K562 (cell line): ENCODE results near the gene GORASP1. TPM values are rescaled to one million over a fixed set of nuclear protein-coding genes. Genes with fewer than 3 reads are reported as not detected.

Experiments used
- BHLHE40 ChIP-seq: IDR thresholded peaks from 2 replicates; pipeline ENCODE4 v1.6.1; 2011; ENCODE audit warnings: low read length, improper control_type of control experiment
- CUX1 ChIP-seq: fragments of 200-800 bp; sonication (Bioruptor generic); IDR thresholded peaks from 2 replicates; pipeline ENCODE4 v1.6.1; 2016; ENCODE audit warnings: missing genetic modification characterization, missing compliant biosample characterization
- DNMT1 ChIP-seq: fragments of 450-650 bp; IDR thresholded peaks from 2 replicates; pipeline ENCODE4 v1.6.1; 2016; ENCODE audit warnings: antibody characterized with exemption, mild to moderate bottlenecking
- FOSL1 ChIP-seq: fragments of 200-800 bp; sonication (Bioruptor generic); conservative IDR thresholded peaks from 2 replicates; pipeline ENCODE4 v1.6.1; 2016; ENCODE audit warnings: missing genetic modification characterization, missing compliant biosample characterization
- HNRNPH1 ChIP-seq: fragments of 200-400 bp; formaldehyde crosslinking; optimal IDR thresholded peaks from 2 replicates; pipeline ENCODE3; 2017; ENCODE audit warnings: low read depth, mild to moderate bottlenecking, low read length, moderate library complexity
- IFI16 ChIP-seq: fragments of 250-450 bp; sonication (Bioruptor Pico); IDR thresholded peaks from 2 replicates; pipeline ENCODE4 v2.1.2; 2022; ENCODE audit warnings: mild to moderate bottlenecking, inconsistent platforms
- NFE2L1 ChIP-seq: fragments of 450-650 bp; IDR thresholded peaks from 2 replicates; pipeline ENCODE4 v1.6.1; 2016; ENCODE audit warnings: missing genetic modification characterization, low read depth, mild to moderate bottlenecking, missing compliant biosample characterization, moderate library complexity, borderline replicate concordance
- RAD21 ChIP-seq, 2 experiments: fragments of 250-450 bp in 1 of 2; fragments of 450-650 bp in 1 of 2; sonication (Bioruptor Pico) in 1 of 2; formaldehyde crosslinking in 1 of 2; IDR thresholded peaks in 1 of 2; conservative IDR thresholded peaks in 1 of 2; 2 replicates each; pipeline versions ENCODE4 v1.4.0 to v1.8.0; 2020 to 2022; ENCODE audit warnings: mild to moderate bottlenecking in 2 of 2, moderate library complexity in 1 of 2
- RBFOX2 ChIP-seq: fragments of 200-400 bp; formaldehyde crosslinking; IDR thresholded peaks from 2 replicates; pipeline ENCODE4 v1.6.1; 2017; ENCODE audit warnings: low read depth, mild to moderate bottlenecking, low read length, moderate library complexity
- RUNX1 ChIP-seq: sonication (generic); IDR thresholded peaks from 2 replicates; pipeline ENCODE4 v1.6.1; 2016; ENCODE audit warnings: antibody characterized with exemption, low read depth
- SETDB1 ChIP-seq: IDR thresholded peaks from one replicate; pipeline ENCODE4 v1.6.1; 2012; ENCODE audit warnings: low read length, control low read depth, inconsistent platforms
- SRSF3 ChIP-seq: fragments of 200-400 bp; formaldehyde crosslinking; IDR thresholded peaks from 2 replicates; pipeline ENCODE4 v1.6.1; 2016; ENCODE audit warnings: mild to moderate bottlenecking, low read length, moderate library complexity; ENCODE audit not compliant: insufficient read depth
- SRSF7 ChIP-seq: fragments of 200-400 bp; formaldehyde crosslinking; optimal IDR thresholded peaks from 2 replicates; pipeline ENCODE3; 2017; ENCODE audit warnings: mild to moderate bottlenecking, low read depth, low read length
- TOE1 ChIP-seq, 2 experiments: fragments of 450-650 bp in 1 of 2; sonication (generic) in 1 of 2; formaldehyde crosslinking in 1 of 2; IDR thresholded peaks; 2 replicates each; pipeline versions ENCODE4 v1.7.1 to v1.8.0; 2016 to 2022; ENCODE audit warnings: borderline replicate concordance in 2 of 2, mild to moderate bottlenecking in 2 of 2, antibody characterized with exemption in 1 of 2, inconsistent platforms in 1 of 2, low read depth in 1 of 2, missing genetic modification reagents in 1 of 2, moderate library complexity in 1 of 2
- U2AF2 ChIP-seq: fragments of 200-400 bp; formaldehyde crosslinking; optimal IDR thresholded peaks from 2 replicates; pipeline ENCODE3; 2017; ENCODE audit warnings: low read depth, mild to moderate bottlenecking, low read length
- ZFP30 ChIP-seq: fragments of 250-450 bp; sonication (Bioruptor Pico); IDR thresholded peaks from 2 replicates; pipeline ENCODE4 v1.8.0; 2022; ENCODE audit warnings: moderate library complexity, mild to moderate bottlenecking, inconsistent platforms, borderline replicate concordance
- ZNF274 ChIP-seq: IDR thresholded peaks from 2 replicates; pipeline ENCODE4 v1.6.1; 2011; ENCODE audit warnings: low read depth, mild to moderate bottlenecking, low read length, moderate library complexity, borderline replicate concordance
- polyA plus RNA-seq, 8 experiments: library from polyadenylated mRNA; depleted of rRNA in 4 of 8; stranded (reverse) in 5 of 8; unstranded in 3 of 8; fragments of >200 nt; fragmentation: Nextera tagmentation in 2 of 8; fragmentation: Illumina TruSeq in 1 of 8; extraction: Ambion mirVana in 2 of 8; extraction: Trizol in 1 of 8; gene quantifications; 2 replicates each; pipeline versions ENCODE4 v1.2.1 to v1.2.3, GENCODE V29; 2011 to 2014; ENCODE audit warnings: inconsistent platforms in 1 of 8, missing spikeins in 1 of 8
- total RNA-seq, 7 experiments: library from RNA; depleted of rRNA in 6 of 7; stranded (reverse); fragments of >200 nt in 6 of 7; fragmentation: Illumina TruSeq in 2 of 7; extraction: Trizol in 2 of 7; gene quantifications; 2 replicates each; pipeline versions ENCODE4 v1.2.1 to v1.2.3, GENCODE V29; 2011 to 2021; ENCODE audit warnings: low replicate concordance in 1 of 7
- TF ChIP-seq, protein P1 (sequence below): fragments of 450-650 bp; formaldehyde crosslinking; IDR thresholded peaks from 2 replicates; pipeline ENCODE4 v1.4.0; 2020; ENCODE audit warnings: mild to moderate bottlenecking, moderate library complexity
- TF ChIP-seq, protein P2 (sequence below), 2 experiments: fragments of 250-450 bp in 1 of 2; fragments of 450-650 bp in 1 of 2; sonication (Bioruptor Pico) in 1 of 2; IDR thresholded peaks; 2 replicates each; pipeline versions ENCODE4 v1.6.1 to v1.8.0; 2016 to 2021; ENCODE audit warnings: mild to moderate bottlenecking in 2 of 2, moderate library complexity in 2 of 2, missing compliant biosample characterization in 1 of 2, missing genetic modification characterization in 1 of 2

Gene GORASP1
- total and polyA plus RNA-seq, 9 of the 15 experiments (the other 6 are each of a cell fraction or from before 2014, with no cell fraction given): 8.4 to 87.9 (median 67.6) TPM

DNA sequence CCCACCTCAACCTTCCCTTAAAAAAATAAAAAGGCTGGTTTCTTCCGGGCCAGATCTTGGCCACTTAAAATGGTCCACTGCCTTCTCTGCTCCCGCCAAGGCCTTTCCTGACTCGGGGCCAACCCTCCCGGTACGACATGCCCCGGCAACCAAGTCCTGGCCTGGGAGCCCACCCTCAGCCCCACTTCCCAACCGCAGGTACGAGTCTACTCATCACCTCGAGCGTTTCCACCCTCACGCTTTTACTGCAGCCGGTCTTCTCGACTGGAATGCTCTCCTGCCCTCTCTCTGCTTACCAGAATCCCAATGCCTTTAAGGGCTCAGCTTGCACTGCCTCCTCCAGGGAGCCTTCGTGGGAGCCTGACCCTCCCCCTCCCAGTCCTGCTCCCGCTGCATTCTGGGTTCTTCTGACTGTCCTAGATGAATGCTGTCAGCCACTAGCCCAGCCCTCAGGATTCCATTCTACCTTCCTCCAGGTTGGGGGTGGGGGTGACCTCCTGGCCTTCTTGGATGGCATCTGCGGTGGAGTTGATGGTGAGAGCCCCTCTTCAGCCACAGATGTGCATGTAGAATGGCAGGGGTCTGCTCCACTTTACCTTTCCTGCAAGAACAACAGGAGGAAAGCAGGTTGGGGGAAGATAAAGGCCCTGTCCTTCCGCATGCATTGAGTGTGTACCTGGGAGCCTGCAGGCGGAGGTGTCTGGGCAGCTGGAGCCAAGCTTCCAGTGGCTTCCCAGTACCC lies 47.0 kb upstream of the GORASP1 start (continued):
- no peak for TF ChIP-seq CUX1 (CRISPR knock-in tag)
- no peak for TF ChIP-seq RBFOX2
- no peak for TF ChIP-seq NFE2L1
- no peak for TF ChIP-seq SRSF3
- TF ChIP-seq HNRNPH1: no peak
- no peak for TF ChIP-seq BHLHE40
- no peak for TF ChIP-seq U2AF2
- no peak for TF ChIP-seq FOSL1 (tag)
- no peak for TF ChIP-seq SETDB1
- peak; percentile 52; the same call in 1 of the 2 replicates for TF ChIP-seq TOE1 (IDR thresholded peaks at IDR 0.05; ENCODE audit: borderline replicate concordance)
- TF ChIP-seq TOE1 (CRISPR knock-in tag; IDR thresholded peaks at IDR 0.05; ENCODE audit: borderline replicate concordance, low read depth): 0 out of 2 replicates have a peak, but pooled peaks have one; percentile 51
- no peak for TF ChIP-seq RUNX1
- TF ChIP-seq, protein P1, sequence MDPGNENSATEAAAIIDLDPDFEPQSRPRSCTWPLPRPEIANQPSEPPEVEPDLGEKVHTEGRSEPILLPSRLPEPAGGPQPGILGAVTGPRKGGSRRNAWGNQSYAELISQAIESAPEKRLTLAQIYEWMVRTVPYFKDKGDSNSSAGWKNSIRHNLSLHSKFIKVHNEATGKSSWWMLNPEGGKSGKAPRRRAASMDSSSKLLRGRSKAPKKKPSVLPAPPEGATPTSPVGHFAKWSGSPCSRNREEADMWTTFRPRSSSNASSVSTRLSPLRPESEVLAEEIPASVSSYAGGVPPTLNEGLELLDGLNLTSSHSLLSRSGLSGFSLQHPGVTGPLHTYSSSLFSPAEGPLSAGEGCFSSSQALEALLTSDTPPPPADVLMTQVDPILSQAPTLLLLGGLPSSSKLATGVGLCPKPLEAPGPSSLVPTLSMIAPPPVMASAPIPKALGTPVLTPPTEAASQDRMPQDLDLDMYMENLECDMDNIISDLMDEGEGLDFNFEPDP (CRISPR knock-in tag): no peak
- TF ChIP-seq IFI16 (CRISPR knock-in tag): 0 out of 2 replicates have a peak, but pooled peaks have one; percentile 8
- no peak for TF ChIP-seq SRSF7
- TF ChIP-seq RAD21 (CRISPR knock-in tag; conservative IDR thresholded peaks at IDR 0.05 in 1 of 2, IDR thresholded peaks at IDR 0.05 in 1 of 2): peak in 1 of 2 experiments; percentile 26; a peak in 1 of 4 replicates
- TF ChIP-seq, protein P2, sequence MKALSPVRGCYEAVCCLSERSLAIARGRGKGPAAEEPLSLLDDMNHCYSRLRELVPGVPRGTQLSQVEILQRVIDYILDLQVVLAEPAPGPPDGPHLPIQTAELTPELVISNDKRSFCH (CRISPR knock-in tag; IDR thresholded peaks at IDR 0.05): no peak
- TF ChIP-seq, protein P2 (tag; IDR thresholded peaks at IDR 0.05): no peak
- no peak for TF ChIP-seq ZNF274
- TF ChIP-seq DNMT1: no peak
- no peak for TF ChIP-seq ZFP30 (CRISPR knock-in tag)
